Measurements from ENCODE around the gene OSBPL6.

DNA sequence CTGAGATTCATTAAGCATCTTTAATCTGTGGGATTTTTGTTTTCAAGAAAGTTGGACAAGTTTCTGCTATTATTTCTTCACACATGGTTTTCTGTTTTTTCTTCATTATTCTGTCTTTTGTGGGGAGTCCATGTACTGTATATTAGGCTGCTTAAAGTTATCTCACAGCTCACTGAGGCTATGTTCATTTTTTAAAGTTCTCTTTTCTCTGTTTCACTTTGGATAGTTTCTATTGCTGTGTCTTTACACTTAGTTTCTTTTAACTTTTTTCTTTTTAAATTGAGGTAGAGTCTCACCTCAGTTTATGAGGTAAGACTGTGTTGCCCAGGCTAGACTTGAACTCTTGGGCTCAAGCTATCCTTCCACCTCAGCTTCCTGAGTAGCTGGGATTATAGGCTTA lies 8.6 kb downstream of the OSBPL6 start:
- TF ChIP-seq NFIC (IDR thresholded peaks at IDR 0.05; ENCODE audit: low read depth, low read length) (no peak), SUZ12 (IDR thresholded peaks at IDR 0.05; ENCODE audit: unreplicated experiment) (no peak), RELA (IDR thresholded peaks at IDR 0.05; ENCODE audit: borderline replicate concordance, partially characterized antibody) (no peak), CBX3 (IDR thresholded peaks at IDR 0.05; ENCODE audit: borderline replicate concordance, low read depth) (no peak), POLR2A (IDR thresholded peaks at IDR 0.05; ENCODE audit: low read depth, low read length) (no peak), SIX5 (IDR thresholded peaks at IDR 0.05; ENCODE audit: low read depth, low read length, severe bottlenecking) (no peak), CREB1 (IDR thresholded peaks at IDR 0.05; ENCODE audit: low read depth) (no peak), EZH2 (IDR thresholded peaks at IDR 0.05; ENCODE audit: borderline replicate concordance, control insufficient read depth, low read depth, low read length) (no peak), CREM (IDR thresholded peaks at IDR 0.05; ENCODE audit: low read depth) (no peak)
- TF ChIP-seq, protein P1, sequence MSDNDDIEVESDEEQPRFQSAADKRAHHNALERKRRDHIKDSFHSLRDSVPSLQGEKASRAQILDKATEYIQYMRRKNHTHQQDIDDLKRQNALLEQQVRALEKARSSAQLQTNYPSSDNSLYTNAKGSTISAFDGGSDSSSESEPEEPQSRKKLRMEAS (IDR thresholded peaks at IDR 0.05; ENCODE audit: low read depth, low read length): no peak
- TF ChIP-seq, protein P2, sequence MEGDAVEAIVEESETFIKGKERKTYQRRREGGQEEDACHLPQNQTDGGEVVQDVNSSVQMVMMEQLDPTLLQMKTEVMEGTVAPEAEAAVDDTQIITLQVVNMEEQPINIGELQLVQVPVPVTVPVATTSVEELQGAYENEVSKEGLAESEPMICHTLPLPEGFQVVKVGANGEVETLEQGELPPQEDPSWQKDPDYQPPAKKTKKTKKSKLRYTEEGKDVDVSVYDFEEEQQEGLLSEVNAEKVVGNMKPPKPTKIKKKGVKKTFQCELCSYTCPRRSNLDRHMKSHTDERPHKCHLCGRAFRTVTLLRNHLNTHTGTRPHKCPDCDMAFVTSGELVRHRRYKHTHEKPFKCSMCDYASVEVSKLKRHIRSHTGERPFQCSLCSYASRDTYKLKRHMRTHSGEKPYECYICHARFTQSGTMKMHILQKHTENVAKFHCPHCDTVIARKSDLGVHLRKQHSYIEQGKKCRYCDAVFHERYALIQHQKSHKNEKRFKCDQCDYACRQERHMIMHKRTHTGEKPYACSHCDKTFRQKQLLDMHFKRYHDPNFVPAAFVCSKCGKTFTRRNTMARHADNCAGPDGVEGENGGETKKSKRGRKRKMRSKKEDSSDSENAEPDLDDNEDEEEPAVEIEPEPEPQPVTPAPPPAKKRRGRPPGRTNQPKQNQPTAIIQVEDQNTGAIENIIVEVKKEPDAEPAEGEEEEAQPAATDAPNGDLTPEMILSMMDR (IDR thresholded peaks at IDR 0.05 in 2 of 3, conservative IDR thresholded peaks at IDR 0.05 in 1 of 3; ENCODE audit: control insufficient read depth in 2 of 3, extremely low read depth in 1 of 3, insufficient read depth in 1 of 3, low read depth in 3 of 3, low read length in 3 of 3): no peak
- TF ChIP-seq, protein P3, sequence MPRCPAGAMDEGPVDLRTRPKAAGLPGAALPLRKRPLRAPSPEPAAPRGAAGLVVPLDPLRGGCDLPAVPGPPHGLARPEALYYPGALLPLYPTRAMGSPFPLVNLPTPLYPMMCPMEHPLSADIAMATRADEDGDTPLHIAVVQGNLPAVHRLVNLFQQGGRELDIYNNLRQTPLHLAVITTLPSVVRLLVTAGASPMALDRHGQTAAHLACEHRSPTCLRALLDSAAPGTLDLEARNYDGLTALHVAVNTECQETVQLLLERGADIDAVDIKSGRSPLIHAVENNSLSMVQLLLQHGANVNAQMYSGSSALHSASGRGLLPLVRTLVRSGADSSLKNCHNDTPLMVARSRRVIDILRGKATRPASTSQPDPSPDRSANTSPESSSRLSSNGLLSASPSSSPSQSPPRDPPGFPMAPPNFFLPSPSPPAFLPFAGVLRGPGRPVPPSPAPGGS (IDR thresholded peaks at IDR 0.05; ENCODE audit: borderline replicate concordance, insufficient read depth, low read depth, low read length, poor library complexity, severe bottlenecking): no peak
- TF ChIP-seq, protein P4, sequence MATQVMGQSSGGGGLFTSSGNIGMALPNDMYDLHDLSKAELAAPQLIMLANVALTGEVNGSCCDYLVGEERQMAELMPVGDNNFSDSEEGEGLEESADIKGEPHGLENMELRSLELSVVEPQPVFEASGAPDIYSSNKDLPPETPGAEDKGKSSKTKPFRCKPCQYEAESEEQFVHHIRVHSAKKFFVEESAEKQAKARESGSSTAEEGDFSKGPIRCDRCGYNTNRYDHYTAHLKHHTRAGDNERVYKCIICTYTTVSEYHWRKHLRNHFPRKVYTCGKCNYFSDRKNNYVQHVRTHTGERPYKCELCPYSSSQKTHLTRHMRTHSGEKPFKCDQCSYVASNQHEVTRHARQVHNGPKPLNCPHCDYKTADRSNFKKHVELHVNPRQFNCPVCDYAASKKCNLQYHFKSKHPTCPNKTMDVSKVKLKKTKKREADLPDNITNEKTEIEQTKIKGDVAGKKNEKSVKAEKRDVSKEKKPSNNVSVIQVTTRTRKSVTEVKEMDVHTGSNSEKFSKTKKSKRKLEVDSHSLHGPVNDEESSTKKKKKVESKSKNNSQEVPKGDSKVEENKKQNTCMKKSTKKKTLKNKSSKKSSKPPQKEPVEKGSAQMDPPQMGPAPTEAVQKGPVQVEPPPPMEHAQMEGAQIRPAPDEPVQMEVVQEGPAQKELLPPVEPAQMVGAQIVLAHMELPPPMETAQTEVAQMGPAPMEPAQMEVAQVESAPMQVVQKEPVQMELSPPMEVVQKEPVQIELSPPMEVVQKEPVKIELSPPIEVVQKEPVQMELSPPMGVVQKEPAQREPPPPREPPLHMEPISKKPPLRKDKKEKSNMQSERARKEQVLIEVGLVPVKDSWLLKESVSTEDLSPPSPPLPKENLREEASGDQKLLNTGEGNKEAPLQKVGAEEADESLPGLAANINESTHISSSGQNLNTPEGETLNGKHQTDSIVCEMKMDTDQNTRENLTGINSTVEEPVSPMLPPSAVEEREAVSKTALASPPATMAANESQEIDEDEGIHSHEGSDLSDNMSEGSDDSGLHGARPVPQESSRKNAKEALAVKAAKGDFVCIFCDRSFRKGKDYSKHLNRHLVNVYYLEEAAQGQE (IDR thresholded peaks at IDR 0.05; ENCODE audit: low read depth, low read length): no peak
